Transverse colon (tissue), 4 donors: Measurements from ENCODE around the gene NLE1.
A peak's percentile ranks its signal among the peaks of the same experiment; 100 is the strongest.

Experiments used
- EP300 ChIP-seq: sonication (generic); formaldehyde crosslinking; IDR thresholded peaks from one replicate; pipeline ENCODE4 v1.6.1; 2017; ENCODE audit warnings: antibody characterized with exemption, low read depth
- POLR2A ChIP-seq: fragments of 450-650 bp; IDR thresholded peaks from one replicate; pipeline ENCODE4 v1.6.1; 2016; ENCODE audit warnings: antibody characterized with exemption, mild to moderate bottlenecking, moderate library complexity
- POLR2AphosphoS5 ChIP-seq, 3 donors: sonication (generic); formaldehyde crosslinking; IDR thresholded peaks; one replicate each; pipeline ENCODE4 v1.6.1; 2016; ENCODE audit warnings: antibody characterized with exemption in 3 of 3
- TF ChIP-seq, protein P1 (sequence below), 5 experiments: fragments of 200-600 bp in 3 of 5; fragments of 450-650 bp in 2 of 5; sonication (generic) in 3 of 5; IDR thresholded peaks; 1 replicate in 2 of 5; 2 replicates in 3 of 5; pipeline ENCODE4 v1.5.1; 2016 to 2017; ENCODE audit warnings: antibody characterized with exemption in 5 of 5, inconsistent platforms in 3 of 5, mild to moderate bottlenecking in 2 of 5, moderate library complexity in 1 of 5

DNA sequence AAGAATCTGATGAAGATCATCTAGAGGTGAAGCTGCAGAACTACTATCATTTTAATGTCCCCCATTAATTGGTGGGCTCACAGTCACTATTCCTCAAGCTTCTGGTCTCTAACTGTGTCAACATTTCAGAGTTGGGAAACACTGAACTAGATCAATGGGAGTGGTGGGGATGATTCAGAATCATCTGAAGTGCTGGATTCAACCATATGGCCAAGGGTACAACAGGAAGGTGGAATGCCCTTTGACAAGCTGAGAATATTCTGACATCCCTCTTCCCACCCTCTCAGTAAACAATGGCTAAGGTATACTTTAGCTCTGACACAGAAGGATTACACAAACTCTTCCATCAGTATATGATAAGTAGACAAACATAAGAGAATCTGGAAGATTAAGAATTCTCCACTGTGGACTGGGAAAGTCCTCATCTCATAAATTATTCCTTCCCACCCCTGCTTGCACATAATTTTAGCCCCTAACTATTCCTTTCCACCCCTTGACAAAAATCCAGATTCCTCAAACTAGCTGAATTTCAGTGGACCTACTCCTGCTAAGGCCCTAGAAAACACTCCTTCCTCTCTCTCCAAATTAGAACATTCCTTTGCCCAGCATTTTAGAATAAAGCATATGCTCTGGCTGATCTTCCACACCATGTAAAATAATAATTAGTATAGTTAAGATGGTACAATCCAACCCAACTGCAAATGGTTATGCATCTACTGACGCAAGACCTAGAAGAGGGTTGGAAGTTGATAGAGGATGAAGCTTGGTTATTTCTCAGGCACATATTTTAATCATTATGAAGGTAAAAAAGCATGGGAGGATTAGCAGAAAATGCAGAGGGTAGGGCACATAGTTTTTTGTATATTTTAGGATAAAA, 62.3 kb downstream of the NLE1 start:
- TF ChIP-seq POLR2A (no peak), POLR2AphosphoS5 (IDR thresholded peaks at IDR 0.05) (peak in 2 of 3 donors; percentile 46 to 63), EP300 (no peak)
- TF ChIP-seq, protein P1, sequence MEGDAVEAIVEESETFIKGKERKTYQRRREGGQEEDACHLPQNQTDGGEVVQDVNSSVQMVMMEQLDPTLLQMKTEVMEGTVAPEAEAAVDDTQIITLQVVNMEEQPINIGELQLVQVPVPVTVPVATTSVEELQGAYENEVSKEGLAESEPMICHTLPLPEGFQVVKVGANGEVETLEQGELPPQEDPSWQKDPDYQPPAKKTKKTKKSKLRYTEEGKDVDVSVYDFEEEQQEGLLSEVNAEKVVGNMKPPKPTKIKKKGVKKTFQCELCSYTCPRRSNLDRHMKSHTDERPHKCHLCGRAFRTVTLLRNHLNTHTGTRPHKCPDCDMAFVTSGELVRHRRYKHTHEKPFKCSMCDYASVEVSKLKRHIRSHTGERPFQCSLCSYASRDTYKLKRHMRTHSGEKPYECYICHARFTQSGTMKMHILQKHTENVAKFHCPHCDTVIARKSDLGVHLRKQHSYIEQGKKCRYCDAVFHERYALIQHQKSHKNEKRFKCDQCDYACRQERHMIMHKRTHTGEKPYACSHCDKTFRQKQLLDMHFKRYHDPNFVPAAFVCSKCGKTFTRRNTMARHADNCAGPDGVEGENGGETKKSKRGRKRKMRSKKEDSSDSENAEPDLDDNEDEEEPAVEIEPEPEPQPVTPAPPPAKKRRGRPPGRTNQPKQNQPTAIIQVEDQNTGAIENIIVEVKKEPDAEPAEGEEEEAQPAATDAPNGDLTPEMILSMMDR (IDR thresholded peaks at IDR 0.05), result no peak
